Muscle layer of colon (tissue), 2 donors: ENCODE data around the gene PPP2R5B.

Experiments
- H3K27ac ChIP-seq: one replicate; pipeline ENCODE4 v1.7.0; 2013; ENCODE audit warnings: low read depth, mild to moderate bottlenecking, low read length, moderate library complexity
- H3K27me3 ChIP-seq, 2 donors: one replicate each; pipeline ENCODE4 v1.7.0; 2013; ENCODE audit warnings: low read length in 2 of 2, mild to moderate bottlenecking in 2 of 2; ENCODE audit not compliant: insufficient read depth in 2 of 2, control insufficient read depth in 1 of 2
- H3K36me3 ChIP-seq: one replicate; pipeline ENCODE4 v1.7.0; 2013; ENCODE audit warnings: mild to moderate bottlenecking, low read length; ENCODE audit not compliant: insufficient read depth
- H3K4me1 ChIP-seq: one replicate; pipeline ENCODE4 v1.7.0; 2013; ENCODE audit warnings: mild to moderate bottlenecking, low read length; ENCODE audit not compliant: insufficient read depth
- H3K4me3 ChIP-seq, 2 donors: one replicate each; pipeline ENCODE4 v1.7.0; 2013; ENCODE audit warnings: low read length in 2 of 2, low read depth in 1 of 2, mild to moderate bottlenecking in 1 of 2, moderate library complexity in 1 of 2
- H3K9ac ChIP-seq: one replicate; pipeline ENCODE4 v1.7.0; 2013; ENCODE audit warnings: low read length
- H3K9me3 ChIP-seq: one replicate; pipeline ENCODE4 v1.7.0; 2013; ENCODE audit warnings: mild to moderate bottlenecking, low read length
- donor health status: abdominal sarcoma.
- donor health status: Adenocarcinoma of cecum.

PPP2R5B gene

DNA sequence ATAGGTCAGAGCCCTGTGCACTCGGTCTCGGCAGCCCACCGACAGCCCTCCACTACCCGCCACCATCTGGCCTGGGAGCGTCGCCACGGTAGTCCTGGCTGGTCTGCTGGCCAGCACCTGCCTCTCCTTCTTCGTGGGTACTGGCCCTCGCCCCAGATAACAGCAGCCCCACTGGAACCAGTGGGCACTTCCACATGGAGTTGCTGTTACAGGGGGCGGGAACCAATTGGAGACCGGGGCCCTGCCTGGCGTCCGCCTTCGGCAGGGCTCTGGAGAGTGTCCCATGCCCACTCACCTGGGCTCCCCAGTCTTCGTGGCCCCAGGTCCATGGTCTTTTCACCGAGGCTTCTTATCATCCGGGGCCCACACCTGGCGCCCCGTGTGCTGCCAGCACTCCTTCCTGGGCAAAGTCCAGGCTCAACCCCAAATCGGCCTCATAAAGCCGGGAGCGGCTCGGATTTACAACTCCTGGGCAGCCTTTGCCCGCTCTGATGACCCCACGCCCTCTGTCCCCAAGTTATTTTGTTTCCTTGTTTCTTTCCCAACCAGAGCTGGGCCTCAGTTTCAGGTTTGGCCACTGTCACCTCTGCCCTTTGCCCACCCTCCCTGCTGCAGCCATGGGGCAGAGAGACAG, 33.2 kb upstream of the PPP2R5B start:
- Histone ChIP-seq H3K4me3 (no peak overlapping the region), H3K27ac (no peak overlapping the region), H3K36me3 (no peaks in the 10 kb centered on the region), H3K4me1 (peaks cover 10% of the 10 kb centered on the region), H3K9me3 (no peaks in the 10 kb centered on the region), H3K27me3 (no peaks in the 10 kb centered on the region), H3K9ac (no peak overlapping the region)

DNA sequence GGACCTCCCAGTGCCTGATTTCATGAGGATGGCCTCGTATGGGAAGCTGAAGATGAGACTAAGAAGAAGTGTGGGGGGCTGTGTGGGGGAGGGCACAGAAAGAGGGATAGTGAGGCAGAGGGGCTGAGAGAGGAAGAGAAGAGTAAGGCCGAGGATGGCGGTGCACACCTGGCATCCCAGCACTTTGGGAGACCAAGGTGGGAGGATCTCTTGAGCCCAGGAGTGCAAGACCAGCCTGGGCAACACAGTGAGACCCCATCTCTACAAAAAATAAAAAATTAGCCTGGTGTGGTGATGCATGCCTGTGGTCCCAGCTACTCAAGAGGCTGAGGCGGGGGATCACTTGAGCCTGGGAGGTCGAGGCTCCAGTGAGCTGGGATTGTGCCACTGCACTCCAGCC, 32.6 kb upstream of the PPP2R5B start:
- Histone ChIP-seq H3K27me3 (no peaks in the 10 kb centered on the region), H3K9ac (no peak overlapping the region), H3K36me3 (no peaks in the 10 kb centered on the region), H3K4me1 (peaks cover 10% of the 10 kb centered on the region), H3K4me3 (no peak overlapping the region), H3K9me3 (no peaks in the 10 kb centered on the region), H3K27ac (no peak overlapping the region)

DNA sequence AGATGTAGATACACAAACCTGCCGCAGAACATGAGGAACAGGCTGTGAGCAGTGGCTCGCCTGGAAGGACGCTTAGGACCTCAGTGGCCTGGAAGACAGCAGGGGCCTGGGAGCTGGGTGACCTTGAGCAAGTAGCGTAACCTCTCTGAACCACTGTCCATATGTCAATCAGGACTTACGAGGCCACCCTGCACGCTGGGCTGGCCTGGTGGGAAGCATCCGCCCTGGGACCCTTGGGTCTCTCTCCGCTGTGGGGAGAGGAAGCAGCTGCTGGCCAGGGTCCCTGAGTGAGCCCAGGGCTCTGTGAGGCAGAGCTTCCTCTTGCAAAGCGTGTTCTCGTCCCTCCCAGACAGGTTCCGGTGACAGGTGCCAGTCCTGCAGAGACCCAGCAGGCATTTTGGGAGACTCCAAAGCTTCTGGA, 32.1 kb upstream of the PPP2R5B start:
- Histone ChIP-seq H3K4me3 (no peak overlapping the region), H3K4me1 (peaks cover 7% of the 10 kb centered on the region), H3K27ac (no peak overlapping the region), H3K27me3 (no peaks in the 10 kb centered on the region), H3K36me3 (no peaks in the 10 kb centered on the region), H3K9ac (no peak overlapping the region), H3K9me3 (no peaks in the 10 kb centered on the region)

DNA sequence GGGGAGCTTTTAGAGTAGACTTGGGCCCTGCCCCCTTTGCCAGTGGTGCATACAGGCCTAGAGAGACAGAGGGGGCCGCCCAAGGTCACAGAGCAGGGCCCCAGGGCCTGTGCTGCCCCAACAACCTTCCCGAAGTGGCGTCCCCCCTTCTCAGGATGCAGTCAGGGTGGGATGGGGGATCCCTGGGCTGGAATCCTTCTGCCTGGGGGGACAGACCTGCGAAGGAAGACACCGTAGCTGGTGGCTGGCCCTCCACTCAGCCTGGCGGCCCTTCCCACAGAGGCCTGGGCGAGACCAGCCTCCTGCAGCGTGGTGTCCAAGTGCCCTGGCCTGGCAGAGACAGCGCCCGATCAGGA, 31.7 kb upstream of the PPP2R5B start:
- no peak overlapping the region for H3K4me3 ChIP-seq
- H3K4me1 ChIP-seq = peaks cover 4% of the 10 kb centered on the region
- H3K27ac ChIP-seq = no peak overlapping the region
- H3K9me3 ChIP-seq = no peaks in the 10 kb centered on the region
- H3K9ac ChIP-seq = no peak overlapping the region
- H3K36me3 ChIP-seq = no peaks in the 10 kb centered on the region
- H3K27me3 ChIP-seq = no peaks in the 10 kb centered on the region

DNA sequence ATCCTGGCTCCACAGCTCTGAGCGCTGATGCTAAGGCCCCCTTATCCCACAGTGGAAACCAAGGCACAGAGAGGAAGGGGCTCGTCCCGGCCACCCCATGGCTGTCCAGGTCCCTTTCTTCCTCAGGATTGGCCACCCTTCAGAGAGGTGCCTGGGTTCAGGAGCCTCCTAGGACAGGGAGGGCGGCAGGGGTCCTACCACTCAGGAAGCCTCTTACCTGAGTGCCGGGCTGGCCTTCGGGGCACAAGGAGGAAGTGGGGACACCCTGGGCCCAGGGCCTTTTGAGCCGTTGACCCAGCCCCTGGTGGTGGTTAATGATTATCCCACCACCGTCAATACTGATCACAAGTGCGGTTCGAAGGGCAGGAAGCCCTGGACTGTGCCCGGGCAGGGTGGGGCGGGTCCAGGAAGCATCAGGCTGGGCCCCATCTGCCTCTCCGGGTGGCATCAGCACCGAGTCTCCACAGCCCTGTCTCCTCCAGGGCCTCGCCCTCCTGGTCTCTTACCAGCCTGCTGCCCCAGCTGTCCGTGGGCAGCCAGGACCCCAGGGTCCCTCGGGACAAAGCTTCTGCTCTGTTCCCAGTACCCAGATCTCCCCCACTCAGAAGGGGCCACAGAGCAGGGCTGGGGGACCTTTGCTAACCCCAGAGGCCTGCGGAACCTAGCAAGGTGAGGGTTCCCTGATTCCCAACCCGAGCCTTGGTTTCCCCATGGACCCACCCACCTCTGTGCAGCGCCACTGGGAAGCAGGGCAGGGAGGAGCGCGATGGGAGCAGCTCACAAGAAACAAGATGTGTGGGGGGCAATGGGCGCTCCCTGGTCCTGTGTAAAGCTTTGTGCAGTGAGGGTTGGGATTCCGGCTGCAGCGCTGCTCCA, 31.1 kb upstream of the PPP2R5B start:
- Histone ChIP-seq H3K4me1 (no peaks in the 10 kb centered on the region), H3K27ac (no peak overlapping the region), H3K9ac (no peak overlapping the region), H3K4me3 (no peak overlapping the region), H3K27me3 (no peaks in the 10 kb centered on the region), H3K9me3 (no peaks in the 10 kb centered on the region), H3K36me3 (no peaks in the 10 kb centered on the region)

DNA sequence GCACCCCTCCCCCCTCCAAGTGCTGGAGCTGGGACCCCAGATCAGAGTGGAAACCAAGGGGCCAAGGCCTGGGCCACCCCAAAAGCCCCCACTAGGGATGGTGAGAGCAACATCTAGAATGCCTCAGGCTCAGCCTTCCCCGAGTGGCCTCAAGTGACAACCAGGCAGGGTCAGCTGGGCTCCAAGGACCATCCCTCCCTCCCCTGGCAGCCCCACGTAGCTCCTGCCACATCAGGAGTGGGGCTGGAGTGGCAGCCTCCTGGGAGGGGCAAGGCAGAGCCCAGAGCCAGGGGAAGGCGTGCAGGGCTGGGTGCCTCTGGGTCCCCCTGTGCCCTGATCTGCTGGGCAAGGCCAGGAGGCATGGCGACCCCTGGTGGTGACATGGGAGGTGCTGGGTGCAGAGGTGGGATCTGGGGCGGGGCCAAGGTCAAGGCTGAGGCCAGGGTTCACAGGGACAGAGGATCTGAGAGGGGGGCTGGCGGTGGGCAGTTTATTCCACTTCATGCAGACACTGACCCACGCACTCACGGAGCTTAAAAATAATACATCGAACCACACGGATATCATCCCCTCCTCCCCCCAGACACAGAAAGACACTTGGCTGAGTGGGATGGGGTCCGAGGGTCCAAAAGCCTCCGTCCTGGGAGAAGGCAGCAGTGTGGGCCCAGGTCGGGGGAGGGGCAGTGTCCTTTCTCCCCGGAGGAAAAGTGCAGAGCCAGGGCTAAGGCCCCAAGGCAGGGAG, 30.2 kb upstream of the PPP2R5B start:
- Histone ChIP-seq H3K9me3 (no peaks in the 10 kb centered on the region), H3K27ac (no peak overlapping the region), H3K27me3 (no peaks in the 10 kb centered on the region), H3K4me1 (no peaks in the 10 kb centered on the region), H3K36me3 (no peaks in the 10 kb centered on the region), H3K9ac (no peak overlapping the region), H3K4me3 (no peak overlapping the region)

DNA sequence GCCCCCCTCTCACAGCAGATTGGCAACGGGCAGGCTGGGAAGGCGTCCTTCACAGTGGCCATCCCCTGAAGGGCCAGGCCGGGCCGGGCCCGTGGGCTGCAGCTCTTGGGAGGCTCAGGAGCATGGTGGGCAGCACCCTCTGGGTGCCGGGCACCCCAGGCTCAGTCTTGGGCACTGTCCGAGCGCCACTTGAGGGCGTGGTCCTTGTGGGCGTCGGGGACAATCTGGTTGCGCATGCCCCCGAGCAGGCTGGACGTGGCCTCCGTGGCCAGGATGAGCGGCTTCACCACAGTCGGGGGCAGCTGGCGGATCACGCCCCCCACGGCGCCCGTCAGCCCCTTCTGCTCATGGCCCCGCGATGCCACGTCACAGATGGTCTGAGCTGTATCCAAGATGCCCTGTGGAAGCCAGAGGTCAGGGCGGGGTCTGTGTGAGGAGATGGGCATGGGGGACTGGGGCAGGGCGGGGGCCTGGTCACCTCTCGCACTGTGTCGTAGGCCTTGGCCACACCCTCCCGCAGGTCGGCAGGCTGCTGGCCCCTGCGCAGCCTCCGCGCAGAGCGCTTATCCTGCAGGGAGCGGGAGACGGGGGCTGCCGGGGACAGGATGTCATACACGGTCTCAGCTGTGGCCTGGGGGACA, 29.6 kb upstream of the PPP2R5B start:
- Histone ChIP-seq H3K36me3 (no peaks in the 10 kb centered on the region), H3K4me3 (no peak overlapping the region), H3K27ac (no peak overlapping the region), H3K9ac (no peak overlapping the region), H3K9me3 (no peaks in the 10 kb centered on the region), H3K27me3 (no peaks in the 10 kb centered on the region), H3K4me1 (no peaks in the 10 kb centered on the region)

DNA sequence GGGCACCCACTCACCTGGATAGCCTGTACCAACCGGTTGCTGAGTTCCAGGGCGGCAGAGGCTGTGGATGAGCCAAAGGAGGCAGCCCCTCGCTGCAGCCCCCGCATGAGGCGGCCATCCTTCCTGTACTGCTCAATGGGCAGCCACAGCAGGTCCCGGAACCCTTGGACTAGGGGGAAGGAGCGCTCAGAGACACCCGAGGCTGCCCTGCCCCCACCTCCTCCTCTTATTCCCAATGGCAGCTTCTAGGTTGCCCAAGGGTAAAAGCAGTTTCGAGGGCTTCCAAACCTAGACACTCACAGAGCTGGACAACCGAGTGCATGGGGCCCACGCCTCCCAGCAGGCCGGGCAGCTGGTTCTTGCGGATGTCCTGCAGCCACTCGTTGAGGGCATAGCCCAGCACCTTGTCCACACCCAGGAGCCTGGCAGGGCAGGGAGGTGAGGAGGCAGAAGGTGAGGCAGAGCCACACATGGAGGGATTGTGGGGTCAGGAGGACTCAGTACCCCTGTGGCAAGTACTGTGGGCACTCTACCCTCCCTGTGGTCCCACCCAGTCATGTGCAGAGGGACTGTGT, 28.0 kb upstream of the PPP2R5B start:
- no peak overlapping the region for H3K27ac ChIP-seq
- H3K9ac ChIP-seq = no peak overlapping the region
- no peaks in the 10 kb centered on the region for H3K27me3 ChIP-seq
- no peak overlapping the region for H3K4me3 ChIP-seq
- H3K4me1 ChIP-seq = no peaks in the 10 kb centered on the region
- H3K36me3 ChIP-seq = peaks cover 8% of the 10 kb centered on the region
- no peaks in the 10 kb centered on the region for H3K9me3 ChIP-seq

DNA sequence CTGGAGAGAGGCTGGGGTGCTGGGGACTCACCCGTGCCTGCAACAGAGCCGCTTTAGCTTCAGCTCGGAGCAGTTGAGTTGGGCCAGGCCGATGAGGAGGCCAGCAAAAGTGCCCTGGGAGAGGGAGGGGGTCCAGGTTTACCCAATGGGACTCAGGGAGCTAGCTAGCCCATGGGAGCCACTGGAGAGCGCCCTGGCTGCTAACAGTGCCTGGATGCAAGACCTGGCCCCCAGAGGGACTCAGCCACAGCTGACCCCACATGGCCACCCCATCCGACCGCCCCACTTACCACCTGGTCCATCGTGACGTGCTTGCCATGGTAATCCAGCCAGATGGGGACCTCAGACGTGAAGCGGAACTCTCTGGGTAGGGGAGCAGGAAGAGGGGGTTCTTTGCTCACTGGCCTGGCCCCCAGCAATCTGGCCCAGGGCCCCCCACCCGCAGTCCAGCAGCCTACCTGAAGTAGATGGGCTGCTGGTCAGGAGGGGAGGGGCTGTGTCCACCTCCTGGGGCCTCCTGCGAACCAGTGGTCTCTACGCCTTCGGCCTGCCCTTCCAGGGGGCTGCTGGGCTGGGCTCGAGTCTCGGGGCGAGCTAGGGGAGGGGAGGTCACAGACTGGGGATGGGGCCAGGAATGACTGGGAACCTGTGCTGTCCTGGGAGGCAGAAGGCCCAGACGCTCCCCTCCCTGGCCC, 27.0 kb upstream of the PPP2R5B start:
- Histone ChIP-seq H3K36me3 (peaks cover 14% of the 10 kb centered on the region), H3K27ac (no peak overlapping the region)

DNA sequence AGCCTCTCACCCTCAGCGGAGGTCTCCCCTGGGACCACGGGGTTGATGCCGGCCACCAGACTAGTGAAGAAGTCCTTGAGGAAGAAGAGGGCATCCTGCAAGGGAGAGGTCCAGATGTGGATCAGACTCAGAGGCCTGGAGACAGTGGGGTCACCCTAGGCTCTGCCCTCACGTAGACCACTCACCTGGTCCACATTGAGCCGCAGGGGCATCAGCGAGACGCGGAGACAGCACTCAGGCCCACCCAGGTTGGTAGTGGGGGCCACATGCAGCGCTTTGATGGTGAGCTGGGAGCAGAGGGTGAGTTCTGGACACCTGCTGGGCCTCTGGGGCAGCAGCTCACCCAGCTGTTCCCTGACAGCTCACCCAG, 26.4 kb upstream of the PPP2R5B start:
- Histone ChIP-seq H3K9me3 (no peaks in the 10 kb centered on the region), H3K27me3 (no peaks in the 10 kb centered on the region), H3K27ac (no peak overlapping the region), H3K4me3 (no peak overlapping the region), H3K4me1 (no peaks in the 10 kb centered on the region), H3K9ac (no peak overlapping the region), H3K36me3 (peaks cover 16% of the 10 kb centered on the region)

More for the DNA sequence above, 27.0 kb upstream of the PPP2R5B start:
- Histone ChIP-seq H3K9me3 (no peaks in the 10 kb centered on the region), H3K9ac (no peak overlapping the region), H3K4me3 (no peak overlapping the region), H3K4me1 (no peaks in the 10 kb centered on the region), H3K27me3 (no peaks in the 10 kb centered on the region)
